T-helper 1 cell (primary cell): ENCODE measurements around the gene LMF1.

Source experiments
- DNase-seq, 5 donors: peaks; one replicate each; pipeline ENCODE4 v3.0.0-alpha.2; 2012 to 2020

LMF1 gene

DNA sequence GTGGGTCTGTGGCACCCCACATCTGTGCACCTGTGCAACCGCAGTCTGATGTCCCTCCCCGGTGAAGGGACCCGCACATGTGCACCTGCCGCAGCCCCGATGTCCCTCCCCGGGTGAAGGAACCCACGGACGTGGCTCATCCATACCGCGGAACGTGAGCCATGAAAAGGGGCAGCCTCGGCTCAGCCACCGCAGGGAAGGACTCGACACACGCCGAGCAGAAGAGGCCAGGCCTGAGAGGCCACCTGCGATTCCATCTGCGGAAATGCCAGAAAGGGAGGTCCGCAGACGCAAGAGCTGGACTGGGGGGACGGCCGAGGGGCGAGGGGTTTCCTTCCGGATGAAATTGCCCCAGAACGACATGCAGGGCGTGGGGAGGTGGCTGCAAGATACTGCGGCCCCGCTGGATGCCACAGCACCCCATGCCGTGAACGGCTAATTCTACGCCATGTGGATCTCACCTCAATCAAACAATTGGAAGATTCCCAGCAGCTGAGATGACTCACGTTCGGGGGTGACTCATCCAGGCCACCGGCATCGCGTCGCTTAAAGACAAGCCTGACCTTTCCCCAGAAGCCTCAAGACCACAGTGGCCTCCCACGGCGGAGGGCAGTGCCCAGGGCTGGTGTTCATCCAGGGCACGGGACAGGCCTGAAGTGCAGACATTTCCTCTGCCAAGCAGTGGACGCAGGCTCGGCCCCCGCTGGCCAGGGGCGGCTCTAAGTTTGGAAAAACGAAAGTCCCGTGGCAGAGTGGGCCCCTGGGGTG is 31.8 kb upstream of the LMF1 start:
- DNase-seq: peak in 2 of 5 donors; percentile 16 to 29

DNA sequence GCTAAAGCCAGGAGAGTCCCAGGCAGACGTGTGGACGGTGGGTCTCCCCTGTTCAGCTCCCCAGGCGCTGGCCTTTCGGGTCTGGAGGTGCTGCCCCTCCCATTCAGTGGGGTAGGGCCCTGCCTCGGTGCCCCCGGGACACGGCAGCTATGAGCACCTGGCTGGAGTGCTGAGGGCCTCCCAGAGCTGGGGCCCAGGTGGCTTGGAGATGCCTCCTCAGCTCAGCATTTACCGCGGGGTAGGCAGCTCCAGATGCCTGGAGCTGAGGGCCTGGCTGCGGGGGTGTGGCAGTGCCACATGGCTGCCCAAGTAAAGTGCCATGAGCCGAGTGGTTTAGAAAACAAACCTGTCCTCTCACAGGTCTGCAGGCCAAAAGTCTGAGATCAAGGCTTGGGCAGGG is 30.3 kb upstream of the LMF1 start:
- DNase-seq: no peak

- no peak for DNase-seq
Observed at GRCh38 chr16:1000608-1001007, 29.8 kb upstream of the LMF1 start.

GRCh38 chr16:999677-1000076 is 28.9 kb upstream of the LMF1 start:
- DNase-seq: no peak

- DNase-seq: no peak
Observed at GRCh38 chr16:998615-999014, 27.8 kb upstream of the LMF1 start.

DNA sequence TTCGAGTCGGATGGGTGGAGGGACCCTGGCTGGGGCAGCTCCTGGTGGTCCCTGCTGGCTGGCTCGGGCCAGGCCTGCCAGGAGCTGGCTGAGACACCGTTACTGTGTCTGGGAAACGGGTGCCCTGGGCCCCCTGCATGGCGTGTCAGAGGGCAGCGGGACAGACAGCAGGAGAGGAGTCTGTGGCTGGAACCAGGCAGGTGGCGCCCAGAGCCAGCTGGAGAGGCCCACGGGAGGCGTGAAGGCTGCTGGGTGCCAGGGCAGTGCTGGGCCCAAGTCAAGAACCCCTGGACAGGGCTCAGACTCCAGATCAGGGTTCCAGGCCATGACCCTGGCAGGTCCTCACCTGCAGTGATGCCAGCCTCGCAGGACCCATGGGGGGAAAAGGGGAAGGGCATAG is 27.4 kb upstream of the LMF1 start:
- DNase-seq: no peak

GRCh38 chr16:997440-998051 is 26.8 kb upstream of the LMF1 start:
- peak in 4 of 5 donors; percentile 20 to 50 (median 46) for DNase-seq

DNA sequence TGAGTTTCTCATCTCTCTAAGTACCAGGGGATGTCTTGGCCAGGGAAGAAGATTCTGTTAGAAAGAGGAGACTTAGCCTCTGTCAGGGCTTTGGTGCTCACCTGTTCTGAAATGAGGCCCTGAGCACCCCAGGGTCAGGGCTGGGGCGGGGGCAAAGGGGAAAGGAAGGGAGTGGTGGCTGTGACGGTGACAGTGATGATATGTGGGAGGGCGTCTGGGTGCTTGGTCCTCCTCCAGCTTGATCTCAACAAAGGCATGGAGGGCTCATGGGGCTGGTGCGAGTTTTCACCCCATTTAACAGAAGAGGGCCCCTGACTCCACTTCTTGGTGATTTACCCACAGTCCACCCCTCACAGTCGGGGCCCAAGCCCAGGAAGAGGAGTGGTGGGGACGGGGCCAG is 25.9 kb upstream of the LMF1 start:
- DNase-seq: peak in 1 of 5 donors; percentile 26

GRCh38 chr16:995783-996182 is 25.0 kb upstream of the LMF1 start:
- DNase-seq: no peak

DNA sequence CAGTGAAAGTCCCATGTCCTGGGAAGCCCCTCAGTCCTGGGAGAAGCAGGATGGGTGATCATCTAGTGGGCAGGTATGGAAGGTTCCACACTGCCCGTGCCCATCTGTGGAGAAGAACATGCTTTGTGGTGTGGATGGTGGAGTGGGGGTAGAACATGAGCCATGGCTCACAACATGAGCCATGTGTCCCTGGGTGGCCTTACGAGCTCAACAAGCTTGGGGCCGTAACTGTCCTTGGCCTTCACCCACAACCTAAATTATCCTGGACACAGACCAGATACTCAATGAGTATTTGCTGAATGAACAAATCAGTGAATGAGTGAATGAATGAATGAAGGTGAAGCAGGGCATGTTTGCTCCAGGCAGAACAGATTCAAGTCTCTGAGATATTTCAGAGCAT is 24.3 kb upstream of the LMF1 start:
- DNase-seq: no peak

DNA sequence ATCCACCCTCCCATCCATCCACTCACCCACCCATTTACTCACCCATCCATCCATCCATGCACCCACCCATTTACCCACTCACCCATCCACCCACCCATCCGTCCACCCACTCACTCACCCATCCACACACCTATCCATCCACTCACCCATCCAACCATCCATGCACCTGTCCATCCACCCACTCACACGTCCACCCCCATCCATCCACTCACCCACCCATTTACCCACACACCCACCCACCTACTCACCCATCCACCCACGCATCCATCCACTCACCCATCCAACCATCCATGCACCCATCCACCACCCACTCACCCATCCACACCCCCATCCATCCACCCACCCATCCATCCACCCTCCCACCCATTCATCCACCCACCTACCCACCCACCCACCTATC is 22.9 kb upstream of the LMF1 start:
- DNase-seq: no peak

- DNase-seq: no peak
Observed at GRCh38 chr16:991773-992172, 21.0 kb upstream of the LMF1 start.

- DNase-seq: no peak
Observed at GRCh38 chr16:991345-991744, 20.6 kb upstream of the LMF1 start.

- no peak for DNase-seq
Observed at GRCh38 chr16:990516-991291, 19.9 kb upstream of the LMF1 start.

DNA sequence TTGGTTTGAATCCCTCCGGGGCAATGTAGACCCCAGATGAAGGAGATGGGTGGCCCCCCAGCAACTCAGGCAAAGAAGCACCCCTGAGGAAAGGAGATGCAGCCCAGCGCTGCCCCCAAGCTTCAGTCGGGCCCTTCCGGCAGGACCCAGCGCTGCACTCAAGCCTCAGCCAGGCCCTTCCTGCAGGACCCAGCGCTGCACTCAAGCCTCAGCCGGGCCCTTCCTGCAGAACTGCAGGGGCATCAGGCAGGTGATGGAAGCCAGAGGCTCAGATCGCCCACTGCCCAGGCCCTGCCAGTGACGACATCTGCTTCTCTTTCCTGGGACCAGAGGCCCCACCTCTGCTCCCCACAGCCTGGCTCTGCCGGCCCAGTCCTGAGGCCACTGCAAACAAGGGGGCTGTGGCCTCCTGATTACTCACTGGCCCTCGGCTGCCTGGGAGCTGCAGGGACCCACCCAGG is 18.6 kb upstream of the LMF1 start:
- DNase-seq: no peak

DNA sequence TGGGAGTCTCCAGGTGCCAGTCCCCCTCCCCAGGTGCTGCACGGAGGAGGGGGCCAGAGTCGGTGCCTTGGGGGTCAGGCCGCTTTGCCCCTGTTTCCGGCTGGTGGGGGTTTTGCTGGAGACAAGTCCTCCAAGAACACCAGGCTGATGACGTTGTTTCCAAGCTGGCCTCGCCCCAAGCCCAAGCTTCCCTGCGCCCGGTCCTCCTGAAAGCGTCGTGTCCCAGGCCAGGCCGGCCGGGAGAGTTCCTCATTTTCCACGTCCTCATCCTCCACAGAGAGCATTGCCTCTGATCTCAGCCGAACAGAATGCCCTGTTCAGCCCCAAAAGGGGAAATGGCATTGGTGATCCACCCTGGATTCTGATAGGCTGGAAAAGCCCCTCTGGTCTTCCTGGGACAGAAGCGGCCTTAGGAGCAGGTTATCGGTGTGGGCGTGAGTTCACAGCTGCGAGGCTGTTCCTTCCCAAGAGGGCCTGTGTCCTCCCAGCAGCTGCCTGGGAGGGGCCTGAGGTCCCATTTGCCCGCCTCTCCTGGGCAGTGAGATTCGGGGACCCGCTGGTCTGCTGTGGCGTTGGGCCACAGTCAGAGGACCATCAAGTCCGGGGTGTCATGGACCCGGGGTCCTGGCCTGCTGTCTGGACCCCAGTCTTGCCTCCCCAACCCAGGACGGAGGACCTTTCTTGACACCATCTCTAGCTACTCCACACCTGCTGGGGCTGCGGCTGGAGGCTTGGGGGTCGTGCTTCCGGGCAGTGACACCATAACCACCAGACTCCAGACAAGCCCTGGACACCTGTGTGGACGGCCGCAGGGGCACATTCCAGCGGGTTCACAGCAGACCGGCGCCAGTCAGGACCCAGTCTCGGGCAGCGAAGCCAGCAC is 17.9 kb upstream of the LMF1 start:
- DNase-seq: no peak

DNA sequence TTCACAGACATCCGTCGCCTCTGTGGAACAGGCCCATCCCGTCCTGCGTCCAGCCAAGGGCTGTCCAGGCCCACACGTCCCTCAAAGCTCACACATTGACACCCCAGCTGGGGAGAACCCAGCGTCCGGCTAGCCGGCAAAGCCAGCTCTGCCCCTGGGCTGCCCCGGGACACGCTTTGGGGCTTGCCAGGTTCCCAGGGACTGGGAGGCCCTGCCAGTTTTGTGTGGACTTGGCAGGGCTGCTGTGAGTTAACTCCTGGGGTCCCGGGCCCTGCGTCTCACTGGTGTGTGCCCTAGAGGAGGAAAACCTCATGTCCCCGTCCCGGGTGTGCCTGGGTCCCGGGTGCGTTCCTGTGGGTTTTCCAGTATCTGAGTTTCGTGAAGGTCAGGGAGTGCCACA is 17.1 kb upstream of the LMF1 start:
- no peak for DNase-seq

DNA sequence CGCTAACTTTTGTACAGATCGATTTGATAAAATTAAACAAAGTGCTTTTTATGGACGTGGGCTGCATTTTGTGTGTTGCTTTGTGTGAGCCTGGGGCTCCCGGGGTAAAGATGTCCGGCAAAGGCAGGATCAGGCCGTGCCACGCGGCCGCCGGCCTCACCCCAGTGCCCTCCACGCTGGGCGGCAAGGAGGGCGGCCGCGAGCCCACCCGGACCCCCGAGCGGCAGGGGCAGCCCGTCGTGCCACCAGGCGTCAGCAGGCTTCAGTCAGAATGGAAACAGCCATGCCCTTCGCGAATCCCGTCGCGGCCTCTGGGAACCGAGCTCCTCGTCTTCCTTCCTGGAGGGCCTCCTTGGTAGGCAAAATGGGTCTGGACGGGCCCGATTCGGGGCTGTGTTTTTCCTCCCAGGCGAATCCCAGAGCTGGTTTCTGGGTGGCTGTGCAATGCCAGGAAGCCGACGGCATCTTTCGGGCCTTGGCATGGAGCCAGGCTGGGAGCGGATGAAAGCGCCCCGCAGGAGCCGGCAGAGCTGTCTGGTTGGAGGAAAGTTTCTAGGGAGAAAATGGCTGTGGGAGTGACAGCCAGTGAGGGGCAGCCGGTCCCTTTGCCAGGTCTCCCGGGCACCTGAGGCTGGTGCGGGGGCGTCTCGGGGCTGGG is 16.3 kb upstream of the LMF1 start:
- DNase-seq: no peak

DNA sequence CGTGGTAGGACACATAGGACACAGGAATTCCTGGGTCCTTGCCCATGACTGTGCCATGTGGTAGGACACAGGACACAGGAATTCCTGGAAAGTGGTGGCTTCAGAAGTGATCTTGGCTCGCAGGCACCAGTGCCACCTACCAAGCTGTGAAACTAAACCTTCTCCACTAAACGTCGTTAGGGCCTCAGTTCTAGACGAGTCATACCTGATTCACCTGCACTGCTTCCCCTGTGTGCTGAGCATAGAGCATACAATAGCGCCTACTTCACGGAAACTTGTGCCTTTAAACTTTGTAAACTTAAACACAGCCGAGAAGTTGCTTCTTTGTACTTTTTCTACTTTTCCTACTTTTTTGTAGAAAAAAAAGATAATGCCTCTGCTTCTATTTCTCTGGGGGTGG is 15.6 kb upstream of the LMF1 start:
- DNase-seq: no peak

DNA sequence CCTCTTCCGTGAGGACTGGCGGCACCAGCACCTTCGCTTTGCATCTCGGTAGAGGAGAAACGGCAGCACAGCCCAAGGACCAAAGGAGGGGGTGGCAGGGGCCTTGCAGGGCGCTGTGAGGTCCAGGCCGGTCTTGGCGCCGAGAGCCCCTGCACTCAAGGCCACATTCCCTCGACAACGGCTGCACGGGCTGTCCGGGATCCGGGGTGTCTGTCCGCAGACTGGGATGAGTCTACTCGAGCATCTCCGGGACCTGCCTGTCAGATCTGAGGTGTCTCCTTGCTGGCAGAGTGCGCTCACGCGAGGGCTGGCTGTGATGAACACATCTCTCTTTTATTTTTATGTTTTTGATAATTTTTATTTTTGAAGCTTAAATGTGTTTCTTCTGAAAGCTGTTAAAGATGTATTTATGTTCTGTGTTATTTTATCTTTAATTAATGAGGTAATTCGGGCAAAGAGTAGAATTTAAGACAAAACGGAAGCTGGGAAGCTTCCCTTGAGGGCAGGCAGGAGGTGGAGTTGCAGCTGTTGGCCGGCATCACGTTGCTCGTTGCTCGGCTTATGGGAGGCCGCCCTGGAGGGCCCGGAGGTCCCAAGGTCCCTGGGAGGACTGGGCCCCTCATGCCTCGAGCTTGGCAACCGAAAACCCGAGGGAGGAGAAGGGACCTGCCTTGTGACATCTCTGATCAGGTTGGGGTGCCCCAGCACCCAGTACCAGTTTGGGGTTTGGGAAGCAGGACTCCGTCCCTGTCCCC is 15.0 kb upstream of the LMF1 start:
- DNase-seq: no peak
